K562 (cell line): ENCODE results near the gene NECTIN1. TPM values are rescaled to one million over a fixed set of nuclear protein-coding genes. Genes with fewer than 3 reads are reported as not detected.

Source experiments
- ATAC-seq: fragments of 200-7000 bp; cut with Tn5 transposase; 3 replicates; pipeline ENCODE4 v1.9.1; 2020; ENCODE audit warnings: moderate library complexity
- BruUV-seq: library from RNA; stranded (reverse); fragments of 400-500 nt; replicated peaks from 2 replicates; lab custom pipeline; 2021; lab: Mats Ljungman, UMichigan
- CTCF ChIA-PET: fragments of 300-600 bp; formaldehyde crosslinking; extraction: SDS; loops from one replicate; lab custom pipeline; 2021; ENCODE audit warnings: low intra/inter-chr PET ratio; lab: Yijun Ruan, JAX
- POLR2A ChIA-PET: fragments of 300-600, 350-650 bp; sonication (Branson Sonifier 250); formaldehyde crosslinking; extraction: SDS; loops from one replicate; lab custom pipeline; 2021; ENCODE audit warnings: antibody characterized with exemption, inconsistent platforms; lab: Yijun Ruan, JAX
- DNase-seq, 4 experiments: peaks; one replicate each; pipeline versions ENCODE4 v3.0.0 to v3.0.0-alpha.2; 2011 to 2018; ENCODE audit warnings: low spot score in 3 of 4, mixed read lengths in 3 of 4; ENCODE audit errors: extremely low read depth in 1 of 4
- FAIRE-seq: peaks from 2 replicates; lab custom pipeline; 2011; peaks lifted over from hg19 to GRCh38; lab: Jason Lieb, UNC
- H2AFZ ChIP-seq: 2 replicates; pipeline ENCODE4 v1.6.0; 2011; ENCODE audit warnings: low read depth, low read length, control low read depth, inconsistent platforms
- H3K27ac ChIP-seq: fragments of 200-600 bp; 3 replicates; pipeline ENCODE4 v1.8.0; 2011; ENCODE audit warnings: low read depth, mild to moderate bottlenecking, control low read depth, inconsistent platforms, low read length, moderate library complexity, mixed read lengths; ENCODE audit errors: extremely low read depth
- H3K27me3 ChIP-seq, 2 experiments: fragments of 300-600 bp in 1 of 2; 2 replicates in 1 of 2; 3 replicates in 1 of 2; pipeline versions ENCODE4 v1.6.0 to v1.8.0; 2011; ENCODE audit warnings: inconsistent platforms in 2 of 2, low read length in 2 of 2, mild to moderate bottlenecking in 1 of 2, mixed read lengths in 1 of 2, moderate library complexity in 1 of 2; ENCODE audit not compliant: control insufficient read depth in 2 of 2, insufficient read depth in 2 of 2
- H3K36me3 ChIP-seq: fragments of 300-600 bp; 3 replicates; pipeline ENCODE4 v1.8.0; 2011; ENCODE audit warnings: mild to moderate bottlenecking, low read length, inconsistent platforms; ENCODE audit not compliant: control insufficient read depth, insufficient read depth
- H3K4me1 ChIP-seq, 2 experiments: fragments of 200-600 bp in 1 of 2; replicated peaks in 1 of 2; 2 replicates in 1 of 2; 3 replicates in 1 of 2; pipeline versions ENCODE4 v1.5.1 to v1.8.0; 2011; ENCODE audit warnings: inconsistent platforms in 2 of 2, low read length in 2 of 2, mild to moderate bottlenecking in 1 of 2, mixed read lengths in 1 of 2, moderate library complexity in 1 of 2; ENCODE audit not compliant: control insufficient read depth in 2 of 2, insufficient read depth in 2 of 2
- H3K4me2 ChIP-seq: 2 replicates; pipeline ENCODE4 v1.6.1; 2011; ENCODE audit warnings: low read length, control low read depth, inconsistent platforms, mixed read lengths; ENCODE audit not compliant: insufficient read depth
- H3K4me3 ChIP-seq: fragments of 200-600 bp; sonication (generic), shearing (Covaris generic); 2 replicates; pipeline ENCODE4 v1.5.1; 2016; ENCODE audit warnings: control low read depth, inconsistent platforms
- H3K79me2 ChIP-seq: fragments of 200-600 bp; 3 replicates; pipeline ENCODE4 v1.8.0; 2011; ENCODE audit warnings: low read length, inconsistent platforms; ENCODE audit not compliant: control insufficient read depth, insufficient read depth
- H3K9ac ChIP-seq, 2 experiments: 2 replicates each; pipeline versions ENCODE4 v1.6.0 to v1.6.1; 2011; ENCODE audit warnings: low read depth in 2 of 2, low read length in 2 of 2, control low read depth in 1 of 2, inconsistent platforms in 1 of 2, mild to moderate bottlenecking in 1 of 2, mixed read lengths in 1 of 2; ENCODE audit not compliant: insufficient read depth in 1 of 2
- H3K9me1 ChIP-seq: one replicate; pipeline ENCODE4 v1.6.0; 2011; ENCODE audit warnings: inconsistent platforms, mild to moderate bottlenecking, low read length, moderate library complexity; ENCODE audit not compliant: control insufficient read depth, insufficient read depth
- H3K9me3 ChIP-seq: replicated peaks from 2 replicates; pipeline ENCODE4 v1.5.1; 2011; ENCODE audit warnings: low read depth, low read length, inconsistent platforms; ENCODE audit not compliant: control insufficient read depth, insufficient read depth
- H4K20me1 ChIP-seq: replicated peaks from 2 replicates; pipeline ENCODE4 v1.6.1; 2011; ENCODE audit warnings: low read length, inconsistent platforms, mixed read lengths; ENCODE audit not compliant: control insufficient read depth, insufficient read depth
- EZH2 ChIP-seq: IDR thresholded peaks from 2 replicates; pipeline ENCODE4 v1.6.1; 2012; ENCODE audit warnings: low read depth, mild to moderate bottlenecking, inconsistent platforms, low read length, borderline replicate concordance
- GATAD2A ChIP-seq: fragments of 450-650 bp; IDR thresholded peaks from 2 replicates; pipeline ENCODE4 v1.6.1; 2017
- GATAD2B ChIP-seq: fragments of 450-650 bp; IDR thresholded peaks from 2 replicates; pipeline ENCODE4 v1.6.1; 2017; ENCODE audit warnings: mild to moderate bottlenecking, borderline replicate concordance
- MECOM ChIP-seq: fragments of 250-450 bp; sonication (Bioruptor Pico); IDR thresholded peaks from 2 replicates; pipeline ENCODE4 v1.8.0; 2022; ENCODE audit warnings: inconsistent platforms
- POLR2B ChIP-seq: fragments of 450-650 bp; IDR thresholded peaks from 2 replicates; pipeline ENCODE4 v1.6.1; 2018; ENCODE audit warnings: low read depth; ENCODE audit not compliant: partially characterized antibody
- RHOXF2B ChIP-seq: fragments of 250-450 bp; sonication (Bioruptor Pico); conservative IDR thresholded peaks from 2 replicates; pipeline ENCODE4 v1.5.1; 2021
- SIN3B ChIP-seq: fragments of 450-650 bp; IDR thresholded peaks from 2 replicates; pipeline ENCODE4 v1.6.1; 2017; ENCODE audit warnings: low read depth, mild to moderate bottlenecking, moderate library complexity
- SRSF9 ChIP-seq: fragments of 200-400 bp; formaldehyde crosslinking; IDR thresholded peaks from 2 replicates; pipeline ENCODE4 v1.6.1; 2017; ENCODE audit warnings: low read depth, low read length, borderline replicate concordance
- TEAD2 ChIP-seq: fragments of 450-650 bp; IDR thresholded peaks from 2 replicates; pipeline ENCODE4 v1.6.1; 2016; ENCODE audit warnings: missing genetic modification characterization, control low read depth, missing compliant biosample characterization
- ZNF3 ChIP-seq: fragments of 250-450 bp; sonication (Bioruptor Pico); IDR thresholded peaks from 2 replicates; pipeline ENCODE4 v1.5.0; 2021; ENCODE audit warnings: mild to moderate bottlenecking, moderate library complexity
- ZNF561 ChIP-seq: fragments of 450-650 bp; formaldehyde crosslinking; conservative IDR thresholded peaks from 2 replicates; pipeline ENCODE4 v1.4.0; 2020; ENCODE audit warnings: mild to moderate bottlenecking, moderate library complexity
- WGBS: fragments of 100-300 bp; shearing (Covaris generic); methylation state at CpG from one replicate; pipeline ENCODE4 v1.1.6; 2016; ENCODE audit warnings: low coverage, mixed read lengths; ENCODE audit not compliant: insufficient coverage; ENCODE audit errors: missing lambda C conversion rate; 5-methylcytosine and 5-hydroxymethylcytosine counted together
- in situ Hi-C: fragments of 300-500 bp; cut with MboI; formaldehyde crosslinking; loops from 4 replicates; pipeline ENCODE4 v1.15.0; 2018; ENCODE audit warnings: inconsistent platforms, mixed read lengths
- intact Hi-C: fragments of 100-400 bp; cut with micrococcal nuclease; formaldehyde crosslinking; loops from 2 replicates; pipeline ENCODE4 v1.14.2; 2022
- polyA plus RNA-seq, 8 experiments: library from polyadenylated mRNA; depleted of rRNA in 4 of 8; stranded (reverse) in 5 of 8; unstranded in 3 of 8; fragments of >200 nt; fragmentation: Nextera tagmentation in 2 of 8; fragmentation: Illumina TruSeq in 1 of 8; extraction: Ambion mirVana in 2 of 8; extraction: Trizol in 1 of 8; gene quantifications; 2 replicates each; pipeline versions ENCODE4 v1.2.1 to v1.2.3, GENCODE V29; 2011 to 2014; ENCODE audit warnings: inconsistent platforms in 1 of 8, missing spikeins in 1 of 8
- total RNA-seq, 7 experiments: library from RNA; depleted of rRNA in 6 of 7; stranded (reverse); fragments of >200 nt in 6 of 7; fragmentation: Illumina TruSeq in 2 of 7; extraction: Trizol in 2 of 7; gene quantifications; 2 replicates each; pipeline versions ENCODE4 v1.2.1 to v1.2.3, GENCODE V29; 2011 to 2021; ENCODE audit warnings: low replicate concordance in 1 of 7
- TF ChIP-seq, protein P1 (sequence below): fragments of 250-450 bp; sonication (Bioruptor Pico); IDR thresholded peaks from 2 replicates; pipeline ENCODE4 v1.5.0; 2021

The NECTIN1 gene
- total and polyA plus RNA-seq, 9 of the 15 experiments (the other 6 are each of a cell fraction or from before 2014, with no cell fraction given): 0.09 to 0.53 (median 0.23) TPM; not detected in 2

DNA sequence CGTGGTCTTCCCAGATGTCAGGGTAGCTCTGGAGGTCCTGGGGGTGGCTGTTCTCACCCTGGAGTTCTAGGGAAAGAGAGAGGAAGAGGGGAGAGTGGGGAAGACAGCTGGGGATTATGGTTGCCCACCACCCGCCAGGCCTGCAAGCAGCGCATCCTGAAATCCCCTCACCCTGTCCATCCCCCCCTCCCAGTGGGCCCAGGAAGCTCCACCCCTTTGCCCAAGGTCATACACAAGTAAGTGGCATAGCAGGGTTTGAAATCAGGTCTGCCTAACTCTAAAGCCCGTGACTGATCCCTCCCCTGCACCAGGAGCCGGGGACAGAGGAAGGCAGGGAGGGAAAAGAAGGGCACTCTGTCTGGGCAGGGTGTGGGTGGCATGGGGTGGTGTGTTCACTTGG lies 105.3 kb downstream of the NECTIN1 start:
- intact Hi-C loops: no loop called here
- ChIA-PET POLR2A (interaction anchor here (0.6 kb wide), 1 partner anchor 259 kb away, joined by 4 read pairs; no protein-coding TSS in a partner anchor), CTCF (interaction anchor here (0.5 to 0.6 kb wide), 2 partner anchors 41 to 142 kb away, joined by 3 to 4 read pairs; no protein-coding TSS in a partner anchor)
- Histone ChIP-seq H3K9ac (no peak overlapping the region), H3K79me2 (no peaks in the 10 kb centered on the region), H3K4me2 (no peak overlapping the region), H3K4me3 (no peak overlapping the region), H3K4me1 (peaks cover 0 to 3% of the 10 kb centered on the region in 2 experiments; a peak in 1 of 5 replicates), H3K9me1 (no peaks in the 10 kb centered on the region), H4K20me1 (peaks cover 8% of the 10 kb centered on the region)
- no peak for FAIRE-seq
- WGBS: 0% methylated on average over 5 of the region's 5 CpGs
- TF ChIP-seq GATAD2A (no peak), POLR2B (no peak), SIN3B (no peak), RHOXF2B (CRISPR knock-in tag) (no peak), TEAD2 (no peak), SRSF9 (no peak), MECOM (CRISPR knock-in tag) (no peak), GATAD2B (no peak), ZNF561 (CRISPR knock-in tag) (no peak), EZH2 (no peak), ZNF3 (CRISPR knock-in tag) (no peak)
- TF ChIP-seq, protein P1, sequence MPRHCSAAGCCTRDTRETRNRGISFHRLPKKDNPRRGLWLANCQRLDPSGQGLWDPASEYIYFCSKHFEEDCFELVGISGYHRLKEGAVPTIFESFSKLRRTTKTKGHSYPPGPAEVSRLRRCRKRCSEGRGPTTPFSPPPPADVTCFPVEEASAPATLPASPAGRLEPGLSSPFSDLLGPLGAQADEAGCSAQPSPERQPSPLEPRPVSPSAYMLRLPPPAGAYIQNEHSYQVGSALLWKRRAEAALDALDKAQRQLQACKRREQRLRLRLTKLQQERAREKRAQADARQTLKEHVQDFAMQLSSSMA: no peak
- TF ChIP-seq, all 486 proteins: peak for 0
- peaks cover 12 to 36% of the 10 kb centered on the region in 2 experiments; a peak in 4 of 5 replicates for H3K27me3 ChIP-seq
- DNase-seq: no peak
- H2AFZ ChIP-seq: no peak overlapping the region
- no peak overlapping the region for H3K27ac ChIP-seq
- no peaks in the 10 kb centered on the region for H3K36me3 ChIP-seq
- in situ Hi-C loops: no loop called here
- no TSS peak for BruUV-seq
- ATAC-seq: no peak; the same call in 2 of the 3 replicates
- H3K9me3 ChIP-seq: no peaks in the 10 kb centered on the region
